Inferior parietal cortex (tissue), 1 donor: ENCODE data around the gene GDF10.

Source experiments
- DNase-seq: peaks from one replicate; pipeline ENCODE4 v3.0.0-alpha.2; 2016; ENCODE audit errors: extremely low spot score

GDF10 gene

GRCh38 chr10:47294057-47294456, 5.9 kb upstream of the GDF10 start:
- no peak for DNase-seq

- no peak for DNase-seq
Measured at GRCh38 chr10:47294501-47294900, 5.5 kb upstream of the GDF10 start.

- no peak for DNase-seq
Measured at GRCh38 chr10:47295411-47295810, 4.6 kb upstream of the GDF10 start.

DNA sequence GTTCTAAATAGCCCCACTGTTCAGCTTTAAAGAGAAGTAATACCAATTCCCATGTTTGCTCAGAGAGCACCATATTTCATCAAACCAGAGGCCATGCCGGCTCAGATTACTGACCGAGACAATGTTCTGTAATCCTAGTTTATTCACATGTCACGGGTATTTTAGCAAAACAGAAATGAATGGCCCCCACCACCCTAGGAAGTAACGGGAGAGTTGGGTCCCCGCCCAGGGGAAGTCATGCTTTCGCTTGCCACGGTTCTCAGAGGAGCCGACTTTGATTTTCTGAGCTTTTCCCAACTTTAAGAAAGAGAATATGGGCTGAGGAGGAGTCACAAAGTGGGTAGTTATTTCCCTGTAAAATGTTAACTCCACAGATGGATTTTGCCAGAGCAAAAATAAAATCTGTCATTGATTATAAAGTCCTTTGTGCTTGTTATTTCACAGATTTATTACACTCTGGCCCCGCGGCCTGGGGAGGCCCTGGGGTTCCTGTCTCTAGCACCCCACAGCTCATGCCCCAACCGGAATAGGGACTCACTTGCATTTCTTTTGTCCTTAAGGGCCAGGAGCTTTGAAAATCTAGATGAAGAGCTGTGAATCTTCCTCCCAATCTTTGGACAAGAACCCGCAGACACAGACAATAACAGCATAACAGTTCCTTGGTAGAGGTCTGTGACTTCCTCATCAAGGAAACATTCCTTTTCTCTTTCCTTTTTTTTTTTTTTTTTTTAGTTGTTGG, 3.7 kb upstream of the GDF10 start:
- DNase-seq = no peak

DNA sequence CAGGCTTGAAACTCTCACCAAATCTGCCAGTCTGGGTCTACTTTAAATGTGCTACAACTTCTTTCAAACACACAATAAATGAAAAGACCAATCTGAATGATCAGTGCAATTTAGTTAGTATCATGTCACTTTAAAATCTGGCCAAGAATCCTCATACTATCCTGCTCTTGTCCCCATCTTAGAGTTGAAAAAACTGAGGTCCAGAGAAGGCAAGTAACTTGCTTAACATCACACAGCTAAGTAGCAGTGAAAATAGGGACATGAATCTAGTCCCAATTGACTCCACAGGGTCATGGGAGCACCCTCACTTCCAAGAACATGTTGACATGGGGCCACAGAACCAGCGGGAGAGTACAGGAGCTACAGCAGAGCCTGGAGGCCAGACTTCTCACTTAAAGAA, 3.1 kb upstream of the GDF10 start:
- DNase-seq = no peak

DNA sequence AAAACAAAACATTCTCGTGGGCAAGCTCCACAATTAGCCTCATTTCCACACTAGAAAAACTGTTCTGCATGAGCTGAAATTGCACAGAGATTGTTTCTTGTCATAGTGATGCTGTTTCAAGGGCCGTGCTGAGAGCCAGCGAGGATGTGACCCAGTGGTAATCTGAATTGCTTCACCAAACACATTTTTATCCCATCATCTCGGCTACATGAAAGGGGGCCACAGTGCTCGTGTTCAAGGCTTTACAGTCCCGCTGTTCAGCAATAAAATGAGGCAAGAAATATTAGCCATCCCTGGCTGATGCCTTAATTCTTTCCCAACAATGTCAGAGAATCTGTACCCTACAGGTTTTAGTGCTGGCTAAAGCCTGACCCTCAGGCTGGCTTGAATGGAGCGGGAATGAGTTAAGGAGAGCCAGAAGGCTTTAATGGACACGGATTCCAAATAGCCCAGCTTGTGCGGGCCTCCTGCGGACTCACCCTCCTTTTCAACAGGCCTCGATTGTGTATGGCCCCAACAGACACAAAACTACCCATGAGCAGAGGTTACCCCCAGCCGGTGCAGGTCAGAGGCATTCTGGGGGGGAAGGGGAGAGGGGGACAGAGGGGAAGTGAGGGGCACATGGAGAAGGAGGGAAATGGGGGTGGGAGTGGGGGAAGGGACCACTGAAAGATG, 2.0 kb upstream of the GDF10 start:
- DNase-seq = no peak

- no peak for DNase-seq
Measured at GRCh38 chr10:47298715-47299114, 1.3 kb upstream of the GDF10 start.

DNA sequence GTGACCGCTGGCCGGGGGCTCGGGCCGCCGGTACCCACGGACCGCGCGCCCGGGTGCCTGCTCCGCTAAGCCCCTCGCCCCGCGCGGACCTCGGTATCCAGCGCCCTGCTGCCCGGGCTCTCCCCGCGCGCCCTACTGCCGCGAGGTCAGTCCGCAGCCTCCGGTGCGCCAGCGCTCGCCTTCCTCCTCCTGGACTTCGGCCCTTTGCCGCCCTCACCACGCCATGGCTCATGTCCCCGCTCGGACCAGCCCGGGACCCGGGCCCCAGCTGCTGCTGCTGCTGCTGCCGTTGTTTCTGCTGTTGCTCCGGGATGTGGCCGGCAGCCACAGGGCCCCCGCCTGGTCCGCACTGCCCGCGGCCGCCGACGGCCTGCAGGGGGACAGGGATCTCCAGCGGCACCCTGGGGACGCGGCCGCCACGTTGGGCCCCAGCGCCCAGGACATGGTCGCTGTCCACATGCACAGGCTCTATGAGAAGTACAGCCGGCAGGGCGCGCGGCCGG, 483 bp downstream of the GDF10 start:
- DNase-seq = no peak

DNA sequence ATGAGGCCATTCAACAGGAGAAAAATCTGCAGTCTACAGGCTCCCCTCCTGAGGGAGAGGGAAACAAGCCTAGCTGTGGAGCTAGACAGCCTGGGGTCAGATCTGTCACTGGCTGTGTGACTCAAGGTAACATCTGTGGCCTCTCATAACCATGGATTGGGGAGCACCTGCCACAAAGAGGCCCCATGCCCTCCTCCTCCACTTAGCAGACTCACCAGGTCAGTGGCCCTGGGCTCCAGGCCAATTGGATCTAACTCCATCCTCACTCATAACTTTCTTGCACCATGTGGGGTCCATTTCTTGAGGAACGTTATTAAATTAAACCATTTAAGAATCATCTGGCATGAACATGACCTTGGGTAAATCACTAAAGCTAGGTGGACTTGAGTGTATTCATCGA, 1.8 kb downstream of the GDF10 start:
- DNase-seq = no peak

DNA sequence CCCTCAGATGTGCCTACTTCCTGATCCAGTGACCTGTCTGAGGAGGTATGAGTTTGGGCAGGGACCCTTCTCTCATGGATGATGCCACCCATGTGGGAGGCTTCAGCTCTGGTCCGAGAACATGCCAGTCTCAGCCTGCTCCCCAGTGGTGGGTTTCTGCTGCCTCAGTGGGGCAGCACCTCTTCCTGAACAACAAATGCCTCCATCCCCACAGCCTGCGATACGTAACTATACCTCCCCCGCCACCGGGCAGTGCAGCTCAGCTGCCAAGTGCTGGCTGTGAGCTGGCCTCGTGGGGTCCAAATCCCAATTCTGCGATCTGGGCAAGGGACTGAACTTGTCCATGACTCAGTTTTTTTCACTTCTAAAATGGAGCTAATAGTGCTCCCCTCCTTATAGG, 3.1 kb downstream of the GDF10 start:
- DNase-seq = no peak

DNA sequence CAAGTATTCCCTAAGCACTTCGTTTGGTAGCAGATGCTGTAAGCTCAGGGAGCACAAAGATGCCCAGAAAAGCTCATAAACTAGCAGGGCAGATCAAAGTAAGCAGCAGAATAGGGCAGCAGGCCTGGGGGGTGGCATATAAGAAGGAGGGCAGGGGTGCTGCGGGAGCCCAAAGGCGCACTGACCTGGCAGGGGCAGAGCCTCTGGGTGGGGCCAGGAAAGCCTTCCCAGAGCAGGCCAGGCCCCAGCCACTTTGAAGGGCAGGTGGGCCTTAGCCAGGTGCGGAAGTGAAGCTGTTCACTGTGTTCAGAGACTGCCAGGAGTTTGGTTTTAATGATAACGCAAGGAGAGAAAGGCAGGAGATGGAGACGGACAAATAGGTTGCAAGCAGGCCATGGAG, 3.9 kb downstream of the GDF10 start:
- no peak for DNase-seq

DNA sequence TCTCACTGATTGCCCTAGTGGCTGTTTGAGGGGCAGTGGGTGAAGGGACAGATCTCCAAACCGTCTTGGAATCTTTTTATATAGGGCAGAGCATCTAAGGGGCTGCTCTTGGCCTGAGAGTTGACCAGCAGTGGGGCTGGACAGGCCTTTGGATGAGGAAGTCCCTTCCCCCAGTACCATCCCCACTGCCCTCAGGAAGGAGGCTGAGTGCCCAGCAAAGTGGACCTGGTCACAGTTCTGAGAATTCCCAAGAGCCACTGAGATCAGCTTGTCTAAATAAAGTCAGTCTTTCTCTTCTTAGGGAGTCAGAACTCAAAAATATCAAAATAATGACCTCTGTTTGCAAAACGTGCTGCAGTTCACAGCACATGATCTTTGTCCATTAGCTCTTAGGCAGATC, 5.6 kb downstream of the GDF10 start:
- DNase-seq = no peak

DNA sequence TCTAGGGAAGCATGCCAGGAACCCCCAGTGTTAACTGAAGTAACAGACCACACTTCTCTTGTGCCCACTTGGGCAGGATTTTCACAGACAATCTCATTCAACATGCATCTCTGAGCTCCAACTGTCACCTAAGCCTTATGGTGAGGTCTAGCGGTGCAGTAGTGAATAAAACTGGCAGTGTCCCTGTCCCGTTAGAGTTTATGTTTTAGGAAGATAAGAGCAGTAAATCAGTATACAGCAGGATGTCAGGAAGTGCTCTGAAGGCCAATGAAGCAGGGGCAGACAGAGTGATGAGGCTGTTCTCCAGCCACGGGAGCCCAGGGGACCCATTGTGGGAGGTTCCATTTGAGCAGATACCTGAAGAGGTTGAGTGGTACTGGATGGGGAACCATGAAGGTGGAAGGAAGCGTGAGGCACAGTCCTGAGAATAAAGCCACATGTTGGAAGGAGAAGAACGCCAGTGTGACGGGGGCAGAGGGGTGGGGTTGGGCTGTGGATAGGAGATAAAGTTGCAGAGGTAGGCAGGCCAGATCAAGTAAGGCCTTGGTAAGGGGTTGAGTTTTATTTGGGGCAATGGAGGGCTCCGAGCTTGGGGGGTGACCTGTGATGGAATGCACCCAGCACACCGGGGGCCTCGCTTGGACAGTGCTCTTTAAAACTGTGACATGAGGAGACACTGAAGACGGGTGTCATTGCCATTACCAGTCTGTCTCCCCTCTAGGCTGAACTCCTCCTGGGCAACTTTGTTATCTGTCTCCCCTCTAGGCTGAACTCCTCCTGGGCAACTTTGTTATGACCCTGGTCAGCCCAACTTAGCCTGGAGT, 6.6 kb downstream of the GDF10 start:
- no peak for DNase-seq

- DNase-seq = no peak
Measured at GRCh38 chr10:47307381-47307780, 7.4 kb downstream of the GDF10 start.

DNA sequence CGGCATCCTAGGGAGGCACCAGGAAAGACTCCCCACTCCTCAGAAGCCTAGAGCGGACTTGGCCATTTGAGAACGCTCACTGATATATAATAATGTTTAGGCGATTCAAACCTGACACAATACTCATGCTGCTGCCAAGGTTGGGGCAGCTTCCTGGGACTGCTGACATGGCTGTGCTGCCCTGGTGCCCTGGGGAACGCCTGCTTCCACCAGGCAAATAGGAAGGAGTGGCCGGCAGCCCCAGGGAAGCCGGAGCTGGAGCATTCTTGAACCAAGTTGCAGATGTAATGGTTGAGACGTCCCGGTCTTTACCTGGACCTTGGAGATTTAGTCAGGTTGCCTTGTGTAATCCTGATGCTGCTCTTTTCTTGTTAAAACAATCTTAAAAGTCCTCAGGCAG, 8.8 kb downstream of the GDF10 start:
- DNase-seq = no peak

DNA sequence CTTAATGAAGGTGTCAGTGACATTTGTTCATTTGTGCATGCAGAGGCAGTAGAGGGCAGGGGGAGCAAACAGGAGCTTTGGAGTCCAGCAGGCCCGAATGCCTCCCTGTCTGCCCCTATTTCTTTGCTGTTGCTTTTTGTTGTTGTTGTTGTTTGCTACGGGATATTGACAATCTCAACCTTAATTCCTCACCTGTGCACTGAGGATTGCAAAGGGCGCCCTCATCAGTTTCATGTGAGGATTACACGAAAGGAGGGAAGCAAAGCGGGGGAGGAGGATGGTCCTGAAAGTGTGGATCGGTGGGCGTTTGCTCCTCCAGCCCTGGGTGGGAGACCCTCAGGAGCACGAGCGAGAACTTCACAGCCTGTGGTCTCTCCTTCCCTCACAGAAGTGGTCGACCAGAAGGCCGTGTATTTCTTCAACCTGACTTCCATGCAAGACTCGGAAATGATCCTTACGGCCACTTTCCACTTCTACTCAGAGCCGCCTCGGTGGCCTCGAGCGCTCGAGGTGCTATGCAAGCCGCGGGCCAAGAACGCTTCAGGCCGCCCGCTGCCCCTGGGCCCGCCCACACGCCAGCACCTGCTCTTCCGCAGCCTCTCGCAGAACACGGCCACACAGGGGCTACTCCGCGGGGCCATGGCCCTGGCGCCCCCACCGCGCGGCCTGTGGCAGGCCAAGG, 9.6 kb downstream of the GDF10 start:
- DNase-seq = no peak

DNA sequence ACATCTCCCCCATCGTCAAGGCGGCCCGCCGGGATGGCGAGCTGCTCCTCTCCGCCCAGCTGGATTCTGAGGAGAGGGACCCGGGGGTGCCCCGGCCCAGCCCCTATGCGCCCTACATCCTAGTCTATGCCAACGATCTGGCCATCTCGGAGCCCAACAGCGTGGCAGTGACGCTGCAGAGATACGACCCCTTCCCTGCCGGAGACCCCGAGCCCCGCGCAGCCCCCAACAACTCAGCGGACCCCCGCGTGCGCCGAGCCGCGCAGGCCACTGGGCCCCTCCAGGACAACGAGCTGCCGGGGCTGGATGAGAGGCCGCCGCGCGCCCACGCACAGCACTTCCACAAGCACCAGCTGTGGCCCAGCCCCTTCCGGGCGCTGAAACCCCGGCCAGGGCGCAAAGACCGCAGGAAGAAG, 10.1 kb downstream of the GDF10 start:
- DNase-seq = no peak

GRCh38 chr10:47311193-47311931, 11.4 kb downstream of the GDF10 start:
- DNase-seq = no peak

DNA sequence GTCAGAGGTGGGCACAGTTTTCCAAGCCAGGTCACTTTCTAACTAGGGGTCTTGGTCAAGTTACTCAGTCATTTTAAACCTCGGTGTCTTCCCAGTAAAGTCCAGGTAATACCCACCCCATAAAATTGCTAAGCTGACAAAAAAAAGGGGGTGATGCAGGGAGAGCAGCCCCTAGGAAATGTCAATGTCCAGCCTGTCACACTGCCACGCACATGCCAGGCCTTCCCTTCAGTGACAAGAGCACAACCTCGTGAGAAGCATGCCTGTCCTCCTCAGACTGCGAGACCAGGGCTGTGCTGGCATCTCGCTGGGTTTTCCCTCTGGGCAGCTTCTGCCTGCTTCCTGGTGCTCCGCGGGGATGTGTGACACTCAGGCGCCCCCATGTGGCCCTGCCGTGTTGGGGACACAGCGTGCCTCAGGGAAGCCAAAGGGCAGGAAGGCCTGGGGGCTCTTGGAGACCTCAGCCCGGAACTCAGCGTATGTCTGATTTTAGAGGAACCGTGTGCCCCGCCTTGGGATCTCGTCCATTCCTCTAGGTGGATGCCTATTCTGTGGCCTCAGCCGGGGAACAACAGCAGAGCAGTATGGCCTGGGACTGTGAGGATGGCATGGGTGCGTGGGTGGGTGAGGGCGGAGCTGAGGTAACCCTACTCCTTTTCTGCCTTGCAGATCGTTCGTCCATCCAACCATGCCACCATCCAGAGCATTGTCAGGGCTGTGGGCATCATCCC, 12.1 kb downstream of the GDF10 start:
- DNase-seq = peak; percentile 81

DNA sequence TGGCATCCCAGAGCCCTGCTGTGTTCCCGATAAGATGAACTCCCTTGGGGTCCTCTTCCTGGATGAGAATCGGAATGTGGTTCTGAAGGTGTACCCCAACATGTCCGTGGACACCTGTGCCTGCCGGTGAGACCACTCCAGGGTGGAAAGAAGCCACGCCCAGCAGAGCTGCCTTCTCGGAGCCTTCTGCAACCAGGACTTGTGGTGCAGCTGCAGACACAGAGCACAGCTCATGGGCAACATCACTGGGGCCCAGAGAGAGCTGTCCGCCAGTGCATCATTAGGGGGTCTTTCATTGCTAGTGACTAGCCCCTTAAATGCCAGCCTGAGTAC, 12.6 kb downstream of the GDF10 start:
- no peak for DNase-seq
